Activated B cell treated with CpG ODN at 0.5 μM for 24 hours (primary cell): Measurements from ENCODE around the gene NAALADL2. TPM values are rescaled to one million over a fixed set of nuclear protein-coding genes. Genes with fewer than 3 reads are reported as not detected.

Experiments
- ATAC-seq: fragments of 200-7000 bp; cut with Tn5 transposase; one replicate; pipeline ENCODE4 v1.10.0; 2021; ENCODE audit warnings: low read depth, mild to moderate bottlenecking, moderate library complexity
- CTCF ChIA-PET: fragments of 350-600 bp; sonication (Branson Sonifier 250); formaldehyde crosslinking; loops from one replicate; lab custom pipeline; 2021; ENCODE audit warnings: antibody characterized with exemption; lab: Charles Lee
- POLR2A ChIA-PET: fragments of 350-600 bp; sonication (Branson Sonifier 250); formaldehyde crosslinking; loops from one replicate; lab custom pipeline; 2021; ENCODE audit warnings: antibody characterized with exemption; lab: Charles Lee
- DNase-seq: peaks from one replicate; pipeline ENCODE4 v3.0.0; 2022
- H3K27ac Mint-ChIP-seq: one replicate; pipeline ENCODE4 v1.8.0; 2020; ENCODE audit warnings: mixed read lengths
- H3K27me3 Mint-ChIP-seq: one replicate; pipeline ENCODE4 v1.8.0; 2021; ENCODE audit warnings: mixed read lengths
- H3K36me3 Mint-ChIP-seq: one replicate; pipeline ENCODE4 v1.8.0; 2021; ENCODE audit warnings: low read depth, mixed read lengths
- H3K4me1 Mint-ChIP-seq: one replicate; pipeline ENCODE4 v1.8.0; 2021; ENCODE audit warnings: mixed read lengths
- H3K4me3 Mint-ChIP-seq: one replicate; pipeline ENCODE4 v1.8.0; 2020; ENCODE audit warnings: mild to moderate bottlenecking, mixed read lengths
- H3K9me3 Mint-ChIP-seq: one replicate; pipeline ENCODE4 v1.8.0; 2020; ENCODE audit warnings: mixed read lengths
- CTCF ChIP-seq: fragments of 200-600 bp; IDR thresholded peaks from one replicate; pipeline ENCODE4 v1.8.0; 2022; ENCODE audit warnings: antibody characterized with exemption, mild to moderate bottlenecking
- intact Hi-C: fragments of 100-400 bp; cut with micrococcal nuclease; formaldehyde crosslinking; loops from one replicate; pipeline ENCODE4 v1.15.1; 2024
- total RNA-seq: library from RNA; stranded (reverse); gene quantifications from 2 replicates; pipeline ENCODE4 v1.2.3, GENCODE V29; 2022

The NAALADL2 gene
- total RNA-seq = 0.56 TPM in 1 of 2 replicates, not detected in the other

GRCh38 chr3:174859114-174859735 lies at the start of gene NAALADL2:
Gene NAALADL2 (plus strand): TSS chr3:174859334.
- H3K4me1 Mint-ChIP-seq = no peaks in the 10 kb centered on the region
- TF ChIP-seq CTCF = no peak
- no peaks in the 10 kb centered on the region for H3K36me3 Mint-ChIP-seq
- intact Hi-C loops = no loop called here
- DNase-seq (no peak), ATAC-seq (no peak)
- H3K27me3 Mint-ChIP-seq = no peaks in the 10 kb centered on the region
- no peak within 1 kb of the TSS for H3K4me3 Mint-ChIP-seq
- H3K27ac Mint-ChIP-seq = no peak within 1 kb of the TSS
- peaks cover 2% of the 10 kb centered on the region for H3K9me3 Mint-ChIP-seq
- ChIA-PET CTCF (no interaction called here), POLR2A (no interaction called here)

GRCh38 chr3:174810254-174810653 lies 48.9 kb upstream of the NAALADL2 start:
- Mint-ChIP-seq H3K27ac (no peak overlapping the region), H3K27me3 (no peaks in the 10 kb centered on the region), H3K4me1 (no peaks in the 10 kb centered on the region), H3K4me3 (no peak overlapping the region), H3K9me3 (no peaks in the 10 kb centered on the region), H3K36me3 (no peaks in the 10 kb centered on the region)
- ChIA-PET CTCF (no interaction called here), POLR2A (no interaction called here)
- no peak for TF ChIP-seq CTCF
- no peak for ATAC-seq
- intact Hi-C loops = no loop called here
- no peak for DNase-seq

- Mint-ChIP-seq H3K27ac (no peak overlapping the region), H3K9me3 (no peaks in the 10 kb centered on the region), H3K4me1 (no peaks in the 10 kb centered on the region), H3K4me3 (no peak overlapping the region), H3K36me3 (no peaks in the 10 kb centered on the region), H3K27me3 (no peaks in the 10 kb centered on the region)
- intact Hi-C loops = no loop called here
- ATAC-seq = no peak
- no peak for TF ChIP-seq CTCF
- no peak for DNase-seq
- CTCF ChIA-PET = no interaction called here
- POLR2A ChIA-PET = no interaction called here
These were observed 46.8 kb upstream of the NAALADL2 start for GRCh38 chr3:174812172-174812862.

GRCh38 chr3:174815750-174816149 lies 43.4 kb upstream of the NAALADL2 start:
- Mint-ChIP-seq H3K27me3 (no peaks in the 10 kb centered on the region), H3K4me3 (no peak overlapping the region), H3K9me3 (no peaks in the 10 kb centered on the region), H3K4me1 (no peaks in the 10 kb centered on the region), H3K36me3 (no peaks in the 10 kb centered on the region), H3K27ac (no peak overlapping the region)
- ATAC-seq = no peak
- CTCF ChIA-PET = no interaction called here
- no peak for TF ChIP-seq CTCF
- intact Hi-C loops = no loop called here
- POLR2A ChIA-PET = no interaction called here
- no peak for DNase-seq

- no peak overlapping the region for H3K4me3 Mint-ChIP-seq
- ChIA-PET POLR2A (no interaction called here), CTCF (no interaction called here)
- DNase-seq (no peak), ATAC-seq (no peak)
- intact Hi-C loops = no loop called here
- H3K4me1 Mint-ChIP-seq = no peaks in the 10 kb centered on the region
- H3K27ac Mint-ChIP-seq = no peak overlapping the region
- H3K9me3 Mint-ChIP-seq = peaks cover 2% of the 10 kb centered on the region
- no peaks in the 10 kb centered on the region for H3K27me3 Mint-ChIP-seq
- no peaks in the 10 kb centered on the region for H3K36me3 Mint-ChIP-seq
- no peak for TF ChIP-seq CTCF
These were observed 38.2 kb upstream of the NAALADL2 start for GRCh38 chr3:174820885-174821284.
